PC-9 (cell line): ENCODE data around the gene DHPS. TPM values are rescaled to one million over a fixed set of nuclear protein-coding genes. Genes with fewer than 3 reads are reported as not detected.
A peak's percentile ranks its signal among the peaks of the same experiment; 100 is the strongest.
"Not testable (repeated sequence)": the region's sequence is repeated elsewhere in the genome, so short reads cannot be mapped to it uniquely, and the experiment has no call there.

Experiments used
- BruUV-seq: library from RNA; stranded (reverse); fragments of 400-500 nt; replicated peaks from 2 replicates; lab custom pipeline; 2021; lab: Mats Ljungman, UMichigan
- CTCF ChIA-PET: fragments of 300-600 bp; sonication (Branson Sonifier 250); formaldehyde crosslinking; loops from one replicate; lab custom pipeline; 2022; ENCODE audit warnings: antibody characterized with exemption; lab: Charles Lee
- POLR2A ChIA-PET: fragments of 300-600 bp; sonication (Branson Sonifier 250); formaldehyde crosslinking; loops from one replicate; lab custom pipeline; 2022; ENCODE audit warnings: antibody characterized with exemption; ENCODE audit not compliant: unreplicated experiment; lab: Charles Lee
- DNase-seq, 2 experiments: peaks; one replicate each; pipeline versions ENCODE4 v3.0.0 to v3.0.0-alpha.2; 2015 to 2022; ENCODE audit warnings: mixed read lengths in 1 of 2
- H2AFZ ChIP-seq: fragments of 200-600 bp; sonication (generic); 2 replicates; pipeline ENCODE4 v1.8.1; 2017; ENCODE audit warnings: antibody characterized with exemption
- H3F3A ChIP-seq: fragments of 200-600 bp; sonication (generic); 2 replicates; pipeline ENCODE4 v1.8.1; 2017; ENCODE audit warnings: antibody characterized with exemption, mild to moderate bottlenecking, low read depth; ENCODE audit not compliant: insufficient read depth
- H3K27ac ChIP-seq: fragments of 200-600 bp; sonication (generic); 2 replicates; pipeline ENCODE4 v1.6.1; 2016; ENCODE audit warnings: mixed run types
- H3K27me3 ChIP-seq: fragments of 200-600 bp; sonication (generic); 2 replicates; pipeline ENCODE4 v1.6.1; 2016; ENCODE audit warnings: low read depth, mixed run types; ENCODE audit not compliant: insufficient read depth
- H3K36me3 ChIP-seq: fragments of 200-600 bp; sonication (generic); 2 replicates; pipeline ENCODE4 v1.6.1; 2016; ENCODE audit warnings: low read depth, mixed run types
- H3K4me1 ChIP-seq: fragments of 200-600 bp; sonication (generic); replicated peaks from 2 replicates; pipeline ENCODE4 v1.6.1; 2016; ENCODE audit warnings: mixed run types; ENCODE audit not compliant: insufficient read depth
- H3K4me2 ChIP-seq: fragments of 200-600 bp; sonication (generic); 2 replicates; pipeline ENCODE4 v1.6.1; 2017; ENCODE audit warnings: mixed run types
- H3K4me3 ChIP-seq: fragments of 200-600 bp; sonication (generic); 2 replicates; pipeline ENCODE4 v1.6.1; 2016; ENCODE audit warnings: mixed run types
- H3K79me2 ChIP-seq: fragments of 200-600 bp; sonication (generic); 2 replicates; pipeline ENCODE4 v1.6.1; 2017; ENCODE audit warnings: low read depth, mixed run types
- H3K9me2 ChIP-seq: fragments of 200-600 bp; sonication (generic); 2 replicates; pipeline ENCODE4 v1.8.1; 2017; ENCODE audit warnings: mild to moderate bottlenecking; ENCODE audit not compliant: insufficient read depth
- H3K9me3 ChIP-seq: fragments of 200-600 bp; sonication (generic); 2 replicates; pipeline ENCODE4 v1.8.1; 2016; ENCODE audit warnings: low read depth; ENCODE audit not compliant: insufficient read depth
- H4K20me1 ChIP-seq: fragments of 200-600 bp; sonication (generic); 2 replicates; pipeline ENCODE4 v1.8.1; 2017; ENCODE audit not compliant: insufficient read depth
- EZH2 ChIP-seq: fragments of 200-600 bp; sonication (generic); IDR thresholded peaks from 2 replicates; pipeline ENCODE4 v1.8.0; 2017; ENCODE audit warnings: antibody characterized with exemption, low read depth
- intact Hi-C: fragments of 100-400 bp; cut with micrococcal nuclease; formaldehyde crosslinking; loops from one replicate; pipeline ENCODE4 v1.10.0; 2022; ENCODE audit not compliant: unreplicated experiment
- total RNA-seq: library from RNA; stranded (reverse); gene quantifications from 2 replicates; pipeline ENCODE4 v1.2.3, GENCODE V29; 2021
- TF ChIP-seq, protein P1 (sequence below): fragments of 200-600 bp; sonication (generic); conservative IDR thresholded peaks from 2 replicates; pipeline ENCODE4 v1.6.1; 2017; ENCODE audit warnings: mixed run types, antibody characterized with exemption, mild to moderate bottlenecking, moderate library complexity

Gene DHPS
- total RNA-seq, 1 experiment from 2014 or later, result 106 TPM

DNA sequence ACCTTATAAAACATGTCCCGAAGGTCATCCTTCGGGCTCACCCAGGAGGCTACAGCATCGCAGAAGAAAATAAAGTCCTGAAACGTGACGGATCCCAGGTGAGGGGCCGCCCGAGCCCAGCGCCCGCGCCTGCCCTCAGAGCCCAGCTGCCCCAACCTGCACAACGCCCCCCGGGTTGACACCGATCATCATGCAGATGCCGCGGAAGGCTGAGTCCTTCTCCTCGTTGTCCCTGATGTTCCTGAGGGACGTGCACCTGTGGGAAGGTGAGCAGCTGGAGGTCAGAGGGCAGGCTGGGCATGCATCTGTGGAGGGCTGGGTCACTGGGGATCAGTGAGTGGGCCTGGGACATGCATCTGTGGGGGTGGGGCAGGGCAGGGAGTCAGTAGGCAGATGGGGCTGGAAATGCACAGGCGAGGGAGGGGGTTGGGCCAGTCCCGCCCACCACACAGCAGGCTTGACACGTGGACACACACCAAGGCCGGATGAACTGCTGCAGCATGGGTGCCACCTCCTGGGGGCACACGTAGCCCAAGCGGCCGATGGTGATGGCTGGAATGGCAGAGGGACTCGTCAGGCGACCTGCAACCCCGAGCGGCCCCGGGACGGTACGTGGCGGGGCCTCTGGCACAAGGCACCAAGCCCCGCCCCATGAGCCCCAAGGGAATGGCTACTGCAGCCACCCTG, 20.1 kb upstream of the DHPS start:
- Histone ChIP-seq H2AFZ (no peak overlapping the region), H3F3A (peaks cover 47% of the 10 kb centered on the region), H3K27me3 (no peaks in the 10 kb centered on the region), H3K4me3 (no peak overlapping the region), H3K9me2 (no peaks in the 10 kb centered on the region), H3K4me2 (no peak overlapping the region), H3K27ac (no peak overlapping the region), H3K9me3 (no peaks in the 10 kb centered on the region), H4K20me1 (peaks cover 18% of the 10 kb centered on the region; the same call in 1 of the 2 replicates), H3K36me3 (peaks cover 34% of the 10 kb centered on the region), H3K4me1 (no peaks in the 10 kb centered on the region), H3K79me2 (no peaks in the 10 kb centered on the region)
- intact Hi-C loops, result no loop called here
- CTCF ChIA-PET, result no interaction called here
- POLR2A ChIA-PET, result no interaction called here
- BruUV-seq, result no TSS peak
- DNase-seq, result no peak
- TF ChIP-seq, protein P1, sequence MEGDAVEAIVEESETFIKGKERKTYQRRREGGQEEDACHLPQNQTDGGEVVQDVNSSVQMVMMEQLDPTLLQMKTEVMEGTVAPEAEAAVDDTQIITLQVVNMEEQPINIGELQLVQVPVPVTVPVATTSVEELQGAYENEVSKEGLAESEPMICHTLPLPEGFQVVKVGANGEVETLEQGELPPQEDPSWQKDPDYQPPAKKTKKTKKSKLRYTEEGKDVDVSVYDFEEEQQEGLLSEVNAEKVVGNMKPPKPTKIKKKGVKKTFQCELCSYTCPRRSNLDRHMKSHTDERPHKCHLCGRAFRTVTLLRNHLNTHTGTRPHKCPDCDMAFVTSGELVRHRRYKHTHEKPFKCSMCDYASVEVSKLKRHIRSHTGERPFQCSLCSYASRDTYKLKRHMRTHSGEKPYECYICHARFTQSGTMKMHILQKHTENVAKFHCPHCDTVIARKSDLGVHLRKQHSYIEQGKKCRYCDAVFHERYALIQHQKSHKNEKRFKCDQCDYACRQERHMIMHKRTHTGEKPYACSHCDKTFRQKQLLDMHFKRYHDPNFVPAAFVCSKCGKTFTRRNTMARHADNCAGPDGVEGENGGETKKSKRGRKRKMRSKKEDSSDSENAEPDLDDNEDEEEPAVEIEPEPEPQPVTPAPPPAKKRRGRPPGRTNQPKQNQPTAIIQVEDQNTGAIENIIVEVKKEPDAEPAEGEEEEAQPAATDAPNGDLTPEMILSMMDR, result no peak
- no peak for TF ChIP-seq EZH2

DNA sequence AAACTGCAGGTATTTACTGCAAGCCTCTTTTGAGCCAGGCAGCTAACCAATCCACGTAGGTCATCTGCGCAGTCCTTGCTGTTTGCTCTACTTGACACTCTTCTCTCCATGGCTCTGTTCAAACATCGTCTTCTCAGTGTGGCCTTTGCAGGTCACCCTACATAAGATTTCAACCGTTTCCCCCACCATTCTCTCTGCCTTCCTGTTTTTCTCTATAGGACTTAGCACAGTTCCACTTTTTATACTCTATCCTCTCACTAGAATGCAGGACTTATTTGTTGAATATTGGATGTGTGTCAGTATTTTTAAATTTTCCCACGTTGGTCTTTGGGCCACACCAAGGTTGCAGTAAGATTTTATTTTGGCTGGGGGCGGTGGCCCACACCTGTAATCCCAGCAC, 16.5 kb upstream of the DHPS start:
- 0 out of 2 replicates have a peak, but pooled peaks cover 6% of the 10 kb centered on the region for H4K20me1 ChIP-seq
- no peaks in the 10 kb centered on the region for H3K9me3 ChIP-seq
- TF ChIP-seq, protein P1, result no peak
- TF ChIP-seq EZH2, result no peak
- peaks cover 15% of the 10 kb centered on the region; the same call in 1 of the 2 replicates for H3K36me3 ChIP-seq
- H3K4me1 ChIP-seq, result peaks cover 8% of the 10 kb centered on the region; the same call in 1 of the 2 replicates
- H3K79me2 ChIP-seq, result peaks cover 26% of the 10 kb centered on the region
- no peaks in the 10 kb centered on the region for H3K9me2 ChIP-seq
- intact Hi-C loops, result no loop called here
- no peak overlapping the region for H2AFZ ChIP-seq
- BruUV-seq, result no TSS peak
- ChIA-PET CTCF (no interaction called here), POLR2A (no interaction called here)
- no peaks in the 10 kb centered on the region for H3K27me3 ChIP-seq
- no peak overlapping the region for H3K4me3 ChIP-seq
- H3F3A ChIP-seq, result peaks cover 46% of the 10 kb centered on the region
- H3K27ac ChIP-seq, result no peak overlapping the region
- no peak for DNase-seq
- no peak overlapping the region for H3K4me2 ChIP-seq

DNA sequence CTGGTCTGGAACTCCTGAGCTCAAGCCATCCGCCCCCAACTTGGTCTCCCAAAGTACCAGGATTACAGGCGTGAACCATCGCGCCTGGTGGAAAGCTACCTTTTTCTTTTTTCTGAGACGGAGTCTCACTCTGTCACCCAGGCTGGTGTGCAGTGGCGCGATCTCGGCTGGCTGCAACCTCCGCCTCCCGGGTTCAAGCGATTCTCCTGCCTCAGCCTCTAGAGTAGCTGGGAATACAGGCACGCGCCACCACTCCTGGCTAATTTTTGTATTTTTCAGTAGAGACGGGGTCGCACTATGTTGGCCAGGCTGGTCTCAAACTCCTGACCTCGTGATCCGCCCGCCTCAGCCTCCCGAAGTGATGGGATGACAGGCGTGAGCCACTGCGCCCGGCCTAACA, 15.7 kb upstream of the DHPS start:
- H3K9me2 ChIP-seq, BruUV-seq, H4K20me1 ChIP-seq, H3K4me1 ChIP-seq, DNase-seq, intact Hi-C loops, H3K9me3 ChIP-seq, POLR2A ChIA-PET, H3K27ac ChIP-seq, CTCF ChIA-PET, H3K27me3 ChIP-seq, H2AFZ ChIP-seq: not testable (repeated sequence)
- Histone ChIP-seq H3K79me2 (peaks cover 26% of the 10 kb centered on the region), H3K4me2 (peak overlapping the region; percentile 95), H3K4me3 (peak overlapping the region; percentile 72; the same call in 1 of the 2 replicates), H3K36me3 (peaks cover 15% of the 10 kb centered on the region; the same call in 1 of the 2 replicates), H3F3A (peaks cover 46% of the 10 kb centered on the region)
